Left renal cortex interstitium (tissue), 4 donors: ENCODE measurements around the gene CORO6. TPM values are rescaled to one million over a fixed set of nuclear protein-coding genes. Genes with fewer than 3 reads are reported as not detected.

Source experiments
- DNase-seq, 4 donors: peaks; one replicate each; pipeline ENCODE4 v3.0.0-alpha.2; 2013; ENCODE audit warnings: low read depth in 4 of 4, low spot score in 2 of 4, missing footprints in 1 of 4
- polyA plus RNA-seq, 4 donors: library from polyadenylated mRNA; unstranded; fragments of 120-200 nt; gene quantifications; one replicate each; pipeline ENCODE4 v1.2.1, GENCODE V29; 2013; ENCODE audit not compliant: insufficient read length in 4 of 4

Gene CORO6
- polyA plus RNA-seq, 4 donors, result 1.9 to 5.5 (median 3.5) TPM

DNA sequence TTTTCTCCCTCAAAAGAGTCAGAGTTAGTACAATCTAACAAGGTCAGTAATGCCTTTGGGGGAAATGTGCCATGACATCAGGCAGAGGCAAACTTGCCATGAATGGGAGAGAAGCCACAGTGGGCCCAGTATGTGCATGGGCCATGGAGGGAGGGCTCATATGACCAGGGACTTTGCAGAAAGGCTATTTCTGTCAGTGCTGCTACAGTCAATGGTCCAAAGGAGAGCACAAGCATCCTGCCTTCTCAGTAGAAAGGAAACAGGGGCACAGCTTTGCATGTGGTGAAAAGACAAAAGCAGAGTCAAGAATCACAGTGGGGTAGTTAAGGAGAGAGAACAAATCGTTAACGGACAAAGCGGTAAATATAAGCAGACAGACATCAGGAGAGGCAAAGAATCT is 11.2 kb upstream of the CORO6 start:
- no peak for DNase-seq

- DNase-seq, result no peak
Observed at GRCh38 chr17:29630630-29631193, 8.0 kb upstream of the CORO6 start.

GRCh38 chr17:29629839-29630238 is 7.1 kb upstream of the CORO6 start:
- no peak for DNase-seq

- no peak for DNase-seq
Observed at GRCh38 chr17:29628644-29629043, 5.9 kb upstream of the CORO6 start.

DNA sequence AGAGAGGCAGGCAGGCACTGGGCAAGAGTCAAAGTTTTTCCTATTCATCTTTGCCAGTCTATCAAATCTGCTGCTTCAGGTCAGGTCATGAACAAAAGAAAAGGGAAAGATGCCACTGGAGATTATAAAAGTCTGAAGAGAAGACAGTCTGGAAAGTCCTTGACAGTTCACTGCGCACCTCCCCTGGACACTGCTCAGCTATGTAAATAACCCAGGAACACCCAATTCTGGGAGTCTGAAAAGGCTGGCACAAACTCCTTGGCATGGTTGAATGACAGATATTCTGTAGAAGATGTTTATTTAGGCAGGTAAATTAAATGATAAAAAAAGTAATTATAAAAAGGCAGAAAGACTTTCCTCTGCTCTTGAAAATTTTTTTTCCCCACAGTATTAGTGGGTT is 5.2 kb upstream of the CORO6 start:
- no peak for DNase-seq

GRCh38 chr17:29625037-29625750 is 2.5 kb upstream of the CORO6 start:
- DNase-seq, result no peak

GRCh38 chr17:29624586-29624985 is 1.9 kb upstream of the CORO6 start:
- DNase-seq, result no peak

GRCh38 chr17:29623283-29623647 is 553 bp upstream of the CORO6 start:
- DNase-seq, result no peak

DNA sequence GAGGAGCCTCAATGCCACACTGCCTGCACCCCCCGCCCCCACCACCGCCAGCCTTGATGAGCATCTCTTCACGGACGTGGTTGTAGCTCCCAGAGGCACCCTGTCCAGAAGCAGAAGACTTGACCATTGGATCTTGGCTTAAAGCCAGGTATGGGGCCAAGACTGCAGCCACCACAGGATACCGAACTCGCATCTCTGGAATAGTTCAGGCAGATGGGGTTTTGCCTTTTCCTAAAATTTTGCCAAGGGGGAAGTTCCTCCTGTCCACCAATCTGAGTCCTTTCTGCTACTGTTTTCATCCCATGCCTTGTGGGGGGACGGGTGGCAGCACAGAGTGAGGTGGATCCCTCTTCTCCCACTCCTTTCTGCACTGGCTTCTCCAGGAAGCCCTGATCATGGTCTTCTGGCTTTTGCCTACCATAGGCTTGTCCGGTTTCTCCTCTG is 939 bp downstream of the CORO6 start:
- DNase-seq, result no peak

GRCh38 chr17:29620779-29621500 is 1.8 kb downstream of the CORO6 start:
- DNase-seq, result no peak

- DNase-seq, result no peak
Observed at GRCh38 chr17:29620271-29620670, 2.4 kb downstream of the CORO6 start.

- DNase-seq, result no peak
Observed at GRCh38 chr17:29619251-29619650, 3.5 kb downstream of the CORO6 start.

DNA sequence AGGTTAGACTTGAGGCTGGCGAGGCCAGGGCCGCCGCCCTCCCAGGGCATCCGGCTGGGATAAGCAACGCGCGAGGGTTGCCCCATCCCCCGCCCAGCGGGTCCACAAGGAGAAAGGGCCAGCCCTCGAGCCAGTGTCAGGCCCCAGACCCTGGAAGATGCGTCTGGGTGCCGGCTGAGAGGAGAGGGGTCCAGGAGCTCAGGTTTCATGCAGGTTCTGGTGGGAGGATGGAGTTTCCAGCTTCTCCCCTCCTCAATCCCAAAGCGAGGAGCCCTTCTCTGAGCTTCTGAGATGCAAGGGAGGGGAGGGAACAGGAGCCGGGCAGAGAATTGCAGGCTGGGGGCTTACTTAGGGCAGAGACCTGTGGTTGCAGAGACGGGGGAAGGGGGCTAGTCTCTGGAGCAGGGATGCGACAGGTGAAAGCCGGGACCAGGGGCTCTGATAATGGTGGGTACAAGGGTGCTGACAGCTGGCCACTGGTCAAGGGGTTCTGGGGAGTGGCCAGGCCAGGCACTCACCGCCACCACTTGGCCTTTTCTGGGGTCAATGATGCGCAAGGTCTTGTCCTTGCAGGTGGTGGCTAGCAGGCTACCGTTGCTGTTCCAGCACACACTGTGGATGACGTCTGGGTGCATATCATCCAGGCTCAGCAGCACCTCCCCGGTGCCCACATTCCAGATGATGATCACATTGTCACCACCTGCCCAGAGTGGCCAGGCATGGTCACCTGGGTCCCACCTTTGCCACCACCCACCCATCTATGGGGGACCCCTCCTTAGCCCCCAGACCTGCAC is 4.2 kb downstream of the CORO6 start:
- no peak for DNase-seq

GRCh38 chr17:29617481-29618271 is 5.0 kb downstream of the CORO6 start:
- no peak for DNase-seq

DNA sequence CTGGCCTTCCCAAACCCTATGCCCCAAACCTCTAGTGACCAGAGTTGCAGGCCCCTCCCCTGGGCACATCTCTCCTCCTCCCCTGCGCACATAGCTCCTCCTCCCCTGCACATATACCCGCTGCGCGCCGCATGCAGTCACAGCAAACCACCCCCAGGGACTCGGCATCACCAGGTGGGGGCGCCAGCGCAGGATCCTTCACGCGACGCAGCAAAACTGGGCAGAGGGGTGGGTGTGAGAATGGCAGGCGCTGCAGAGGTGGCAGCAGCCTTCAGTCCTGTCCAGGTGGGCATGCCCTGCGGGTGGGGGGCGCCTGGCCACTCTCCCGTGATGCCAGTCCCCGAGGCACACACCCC is 5.6 kb downstream of the CORO6 start:
- peak in 1 of 4 donors; percentile 64 for DNase-seq

DNA sequence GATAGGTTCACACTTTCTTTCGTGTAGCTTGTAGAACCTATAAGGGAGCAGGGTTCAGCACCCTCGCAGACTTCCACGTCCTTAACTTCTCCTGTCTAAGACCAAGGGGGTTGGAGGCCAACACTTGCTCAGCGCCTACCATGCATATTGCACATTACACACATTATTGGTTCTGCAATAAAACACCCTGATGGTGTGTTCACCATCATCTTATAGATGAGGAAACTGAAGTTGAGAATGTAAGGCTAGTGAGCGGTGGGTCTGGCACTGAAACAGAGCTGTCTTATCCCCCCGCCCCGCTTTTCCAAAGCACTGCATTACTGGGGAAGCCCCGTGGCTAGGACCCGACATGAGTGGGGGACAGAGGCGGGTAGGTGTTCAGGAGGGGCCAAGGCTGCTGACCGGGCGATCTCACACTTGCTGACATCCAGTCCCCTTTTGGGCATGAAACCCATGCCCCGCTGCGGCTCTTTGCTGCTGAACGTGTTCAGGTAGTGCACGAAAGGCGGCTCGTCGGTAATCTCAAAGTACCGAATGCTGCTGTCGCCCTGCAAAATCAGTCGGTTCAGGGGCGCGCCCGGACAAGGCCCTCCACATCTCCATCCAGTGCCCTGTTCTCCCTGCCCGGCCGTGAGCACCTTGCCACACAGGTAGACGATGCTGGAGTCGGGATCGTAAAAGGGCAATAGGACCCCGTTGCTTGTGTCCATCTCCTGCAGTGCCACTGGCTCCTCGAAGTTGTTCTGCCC is 6.2 kb downstream of the CORO6 start:
- DNase-seq, result no peak

- peak in 1 of 4 donors; percentile 83 for DNase-seq
Observed at GRCh38 chr17:29615492-29616299, 7.0 kb downstream of the CORO6 start.

DNA sequence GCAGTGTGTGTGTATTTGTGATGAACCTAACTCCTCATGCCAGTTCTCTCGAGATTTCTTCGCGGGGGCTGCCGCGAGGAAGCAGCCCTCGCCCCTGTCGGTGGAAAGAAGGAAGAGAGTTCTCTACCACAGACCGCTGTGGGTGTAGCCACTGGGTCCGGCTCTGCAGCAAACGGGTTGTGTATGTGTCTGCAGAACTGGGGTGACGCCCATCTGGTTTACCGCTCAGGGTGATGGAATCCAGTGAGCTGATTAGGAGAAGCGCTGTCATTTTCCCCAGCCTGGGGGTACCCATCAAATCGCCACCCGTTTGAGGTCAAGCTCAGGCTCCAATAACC is 7.7 kb downstream of the CORO6 start:
- no peak for DNase-seq
